Germinal center (tissue), 1 donor: ENCODE measurements around the gene GGT5.
"Not testable (repeated sequence)": the region's sequence is repeated elsewhere in the genome, so short reads cannot be mapped to it uniquely, and the experiment has no call there.

Experiments used
- DNase-seq: peaks from one replicate; pipeline ENCODE4 v3.0.0; 2012; ENCODE audit warnings: mixed read lengths, low spot score

Gene GGT5

GRCh38 chr22:24263479-24263878 is 18.6 kb upstream of the GGT5 start:
- not testable (repeated sequence) for DNase-seq

GRCh38 chr22:24262185-24262749 is 17.4 kb upstream of the GGT5 start:
- DNase-seq, result not testable (repeated sequence)

- DNase-seq, result not testable (repeated sequence)
Observed at GRCh38 chr22:24259459-24259858, 14.6 kb upstream of the GGT5 start.

GRCh38 chr22:24256736-24257135 is 11.9 kb upstream of the GGT5 start:
- DNase-seq, result not testable (repeated sequence)

- not testable (repeated sequence) for DNase-seq
Observed at GRCh38 chr22:24256136-24256535, 11.3 kb upstream of the GGT5 start.

- DNase-seq, result not testable (repeated sequence)
Observed at GRCh38 chr22:24253126-24253525, 8.2 kb upstream of the GGT5 start.

- DNase-seq, result not testable (repeated sequence)
Observed at GRCh38 chr22:24251286-24251685, 6.4 kb upstream of the GGT5 start.

- DNase-seq, result not testable (repeated sequence)
Observed at GRCh38 chr22:24249413-24249812, 4.5 kb upstream of the GGT5 start.

GRCh38 chr22:24248611-24249010 is 3.7 kb upstream of the GGT5 start:
- not testable (repeated sequence) for DNase-seq

GRCh38 chr22:24247564-24248344 is 2.9 kb upstream of the GGT5 start:
- peak; percentile 79 for DNase-seq

- DNase-seq, result no peak
Observed at GRCh38 chr22:24247011-24247507, 2.2 kb upstream of the GGT5 start.

GRCh38 chr22:24245584-24246561 is 991 bp upstream of the GGT5 start:
- DNase-seq, result not testable (repeated sequence)

GRCh38 chr22:24244144-24244787 is 616 bp downstream of the GGT5 start:
- DNase-seq, result no peak

- DNase-seq, result not testable (repeated sequence)
Observed at GRCh38 chr22:24243417-24243816, 1.5 kb downstream of the GGT5 start.

GRCh38 chr22:24240985-24241692 is 3.7 kb downstream of the GGT5 start:
- not testable (repeated sequence) for DNase-seq

- no peak for DNase-seq
Observed at GRCh38 chr22:24240381-24240780, 4.5 kb downstream of the GGT5 start.

GRCh38 chr22:24238101-24238694 is 6.7 kb downstream of the GGT5 start:
- not testable (repeated sequence) for DNase-seq

- no peak for DNase-seq
Observed at GRCh38 chr22:24236656-24237055, 8.2 kb downstream of the GGT5 start.

GRCh38 chr22:24235315-24235714 is 9.6 kb downstream of the GGT5 start:
- DNase-seq, result no peak

- DNase-seq, result no peak
Observed at GRCh38 chr22:24233816-24234215, 11.1 kb downstream of the GGT5 start.

GRCh38 chr22:24233235-24233634 is 11.6 kb downstream of the GGT5 start:
- no peak for DNase-seq
